WTC11 (cell line): ENCODE measurements around the gene SPOP. TPM values are rescaled to one million over a fixed set of nuclear protein-coding genes. Genes with fewer than 3 reads are reported as not detected.

Experiments used
- ATAC-seq: fragments of 200-7000 bp; cut with Tn5 transposase; 2 replicates; pipeline ENCODE4 v1.10.0; 2021; ENCODE audit warnings: mild to moderate bottlenecking, moderate library complexity
- CTCF ChIA-PET: fragments of 300-600 bp; sonication (Branson Sonifier 250); formaldehyde crosslinking; loops from one replicate; lab custom pipeline; 2021; ENCODE audit warnings: antibody characterized with exemption; lab: Charles Lee
- POLR2A ChIA-PET: fragments of 350-600 bp; sonication (Branson Sonifier 250); formaldehyde crosslinking; loops from one replicate; lab custom pipeline; 2021; ENCODE audit warnings: antibody characterized with exemption; lab: Charles Lee
- DNase-seq: peaks from one replicate; pipeline ENCODE4 v3.0.0; 2021; ENCODE audit warnings: low spot score
- H3K27ac Mint-ChIP-seq: 2 replicates; pipeline ENCODE4 v1.8.0; 2021; ENCODE audit warnings: mixed read lengths
- H3K27me3 Mint-ChIP-seq: 2 replicates; pipeline ENCODE4 v1.8.0; 2021; ENCODE audit warnings: low read depth, mild to moderate bottlenecking, moderate library complexity, mixed read lengths
- H3K36me3 Mint-ChIP-seq: 2 replicates; pipeline ENCODE4 v1.8.0; 2021; ENCODE audit warnings: mixed read lengths
- H3K4me1 Mint-ChIP-seq: 2 replicates; pipeline ENCODE4 v1.8.0; 2022; ENCODE audit warnings: mixed read lengths
- H3K4me3 Mint-ChIP-seq: 2 replicates; pipeline ENCODE4 v1.8.0; 2021; ENCODE audit warnings: mild to moderate bottlenecking, moderate library complexity, mixed read lengths
- H3K9me3 Mint-ChIP-seq: 2 replicates; pipeline ENCODE4 v1.8.0; 2021; ENCODE audit warnings: mixed read lengths
- CREM ChIP-seq: sonication (generic); formaldehyde crosslinking; IDR thresholded peaks from 2 replicates; pipeline ENCODE4 v1.8.1; 2022; ENCODE audit warnings: mild to moderate bottlenecking, missing genetic modification reagents, moderate library complexity
- ELF4 ChIP-seq: sonication (generic); formaldehyde crosslinking; IDR thresholded peaks from 2 replicates; pipeline ENCODE4 v1.8.1; 2022; ENCODE audit warnings: low read depth, mild to moderate bottlenecking, moderate library complexity, missing genetic modification reagents
- ETV6 ChIP-seq: sonication (generic); formaldehyde crosslinking; IDR thresholded peaks from 2 replicates; pipeline ENCODE4 v1.8.1; 2022; ENCODE audit warnings: mild to moderate bottlenecking, missing genetic modification reagents
- FOXK1 ChIP-seq: sonication (generic); formaldehyde crosslinking; IDR thresholded peaks from 2 replicates; pipeline ENCODE4 v1.8.0; 2022; ENCODE audit warnings: mild to moderate bottlenecking, moderate library complexity, missing genetic modification reagents
- FOXP1 ChIP-seq: sonication (generic); formaldehyde crosslinking; IDR thresholded peaks from 2 replicates; pipeline ENCODE4 v1.8.0; 2022; ENCODE audit warnings: missing genetic modification reagents, mild to moderate bottlenecking, moderate library complexity, borderline replicate concordance
- MYBL2 ChIP-seq: sonication (generic); formaldehyde crosslinking; IDR thresholded peaks from 2 replicates; pipeline ENCODE4 v1.8.1; 2023; ENCODE audit warnings: mild to moderate bottlenecking, moderate library complexity, missing genetic modification reagents
- NFE2L1 ChIP-seq: sonication (generic); formaldehyde crosslinking; IDR thresholded peaks from 2 replicates; pipeline ENCODE4 v1.8.1; 2023; ENCODE audit warnings: missing genetic modification reagents
- NFYB ChIP-seq: sonication (generic); formaldehyde crosslinking; conservative IDR thresholded peaks from 2 replicates; pipeline ENCODE4 v1.8.0; 2022; ENCODE audit warnings: low read depth, missing genetic modification reagents
- NR2C2 ChIP-seq: sonication (generic); formaldehyde crosslinking; IDR thresholded peaks from 2 replicates; pipeline ENCODE4 v1.8.0; 2022; ENCODE audit warnings: mild to moderate bottlenecking, missing genetic modification reagents
- RELA ChIP-seq: sonication (generic); formaldehyde crosslinking; IDR thresholded peaks from 2 replicates; pipeline ENCODE4 v1.8.1; 2022; ENCODE audit warnings: missing genetic modification reagents, mild to moderate bottlenecking, borderline replicate concordance
- RORB ChIP-seq: fragments of 250-450 bp; sonication (Bioruptor Pico); IDR thresholded peaks from 2 replicates; pipeline ENCODE4 v1.9.0; 2021; ENCODE audit warnings: mild to moderate bottlenecking
- SP1 ChIP-seq: sonication (generic); formaldehyde crosslinking; conservative IDR thresholded peaks from 2 replicates; pipeline ENCODE4 v1.8.1; 2022; ENCODE audit warnings: missing genetic modification reagents
- TCF7 ChIP-seq: sonication (generic); formaldehyde crosslinking; IDR thresholded peaks from 2 replicates; pipeline ENCODE4 v1.8.0; 2022; ENCODE audit warnings: mild to moderate bottlenecking, low read depth, missing genetic modification reagents, moderate library complexity
- TEAD1 ChIP-seq: sonication (generic); formaldehyde crosslinking; IDR thresholded peaks from 2 replicates; pipeline ENCODE4 v1.8.0; 2022; ENCODE audit warnings: mild to moderate bottlenecking, missing genetic modification reagents
- ZNF423 ChIP-seq: fragments of 250-450 bp; sonication (Bioruptor Pico); IDR thresholded peaks from 2 replicates; pipeline ENCODE4 v2.1.2; 2022; ENCODE audit warnings: mild to moderate bottlenecking, moderate library complexity
- ZNF671 ChIP-seq: fragments of 250-450 bp; sonication (Bioruptor Pico); IDR thresholded peaks from 2 replicates; pipeline ENCODE4 v1.8.0; 2021; ENCODE audit warnings: mild to moderate bottlenecking
- total RNA-seq: library from RNA; stranded (reverse); gene quantifications from 3 replicates; pipeline ENCODE4 v1.2.3, GENCODE V29; 2021
- TF ChIP-seq, protein P1 (sequence below): fragments of 250-450 bp; sonication (Bioruptor Pico); IDR thresholded peaks from 2 replicates; pipeline ENCODE4 v1.8.0; 2021; ENCODE audit warnings: mild to moderate bottlenecking
- TF ChIP-seq, protein P2 (sequence below): sonication (generic); formaldehyde crosslinking; IDR thresholded peaks from 2 replicates; pipeline ENCODE4 v1.8.1; 2023; ENCODE audit warnings: mild to moderate bottlenecking, missing genetic modification reagents, moderate library complexity
- TF ChIP-seq, protein P3 (sequence below): sonication (generic); formaldehyde crosslinking; IDR thresholded peaks from 2 replicates; pipeline ENCODE4 v1.8.1; 2022; ENCODE audit warnings: mild to moderate bottlenecking, missing genetic modification reagents, moderate library complexity, borderline replicate concordance
- TF ChIP-seq, protein P4 (sequence below): sonication (generic); formaldehyde crosslinking; IDR thresholded peaks from 2 replicates; pipeline ENCODE4 v1.8.1; 2022; ENCODE audit warnings: low read depth, missing genetic modification reagents, borderline replicate concordance
- TF ChIP-seq, protein P5 (sequence below): sonication (generic); formaldehyde crosslinking; IDR thresholded peaks from 2 replicates; pipeline ENCODE4 v1.8.1; 2023; ENCODE audit warnings: mild to moderate bottlenecking, missing genetic modification reagents, moderate library complexity
- TF ChIP-seq, protein P6 (sequence below): sonication (generic); formaldehyde crosslinking; IDR thresholded peaks from 2 replicates; pipeline ENCODE4 v1.8.1; 2022; ENCODE audit warnings: missing genetic modification reagents, borderline replicate concordance
- TF ChIP-seq, protein P7 (sequence below): sonication (generic); formaldehyde crosslinking; IDR thresholded peaks from 2 replicates; pipeline ENCODE4 v1.8.1; 2023; ENCODE audit warnings: mild to moderate bottlenecking, moderate library complexity, missing genetic modification reagents
- TF ChIP-seq, protein P8 (sequence below): sonication (generic); formaldehyde crosslinking; IDR thresholded peaks from 2 replicates; pipeline ENCODE4 v1.8.1; 2023; ENCODE audit warnings: mild to moderate bottlenecking, missing genetic modification reagents
- TF ChIP-seq, protein P9 (sequence below): sonication (generic); formaldehyde crosslinking; IDR thresholded peaks from 2 replicates; pipeline ENCODE4 v1.8.0; 2022; ENCODE audit warnings: mild to moderate bottlenecking, missing genetic modification reagents

The SPOP gene
- total RNA-seq, 1 experiment from 2014 or later = 19.2 TPM

DNA sequence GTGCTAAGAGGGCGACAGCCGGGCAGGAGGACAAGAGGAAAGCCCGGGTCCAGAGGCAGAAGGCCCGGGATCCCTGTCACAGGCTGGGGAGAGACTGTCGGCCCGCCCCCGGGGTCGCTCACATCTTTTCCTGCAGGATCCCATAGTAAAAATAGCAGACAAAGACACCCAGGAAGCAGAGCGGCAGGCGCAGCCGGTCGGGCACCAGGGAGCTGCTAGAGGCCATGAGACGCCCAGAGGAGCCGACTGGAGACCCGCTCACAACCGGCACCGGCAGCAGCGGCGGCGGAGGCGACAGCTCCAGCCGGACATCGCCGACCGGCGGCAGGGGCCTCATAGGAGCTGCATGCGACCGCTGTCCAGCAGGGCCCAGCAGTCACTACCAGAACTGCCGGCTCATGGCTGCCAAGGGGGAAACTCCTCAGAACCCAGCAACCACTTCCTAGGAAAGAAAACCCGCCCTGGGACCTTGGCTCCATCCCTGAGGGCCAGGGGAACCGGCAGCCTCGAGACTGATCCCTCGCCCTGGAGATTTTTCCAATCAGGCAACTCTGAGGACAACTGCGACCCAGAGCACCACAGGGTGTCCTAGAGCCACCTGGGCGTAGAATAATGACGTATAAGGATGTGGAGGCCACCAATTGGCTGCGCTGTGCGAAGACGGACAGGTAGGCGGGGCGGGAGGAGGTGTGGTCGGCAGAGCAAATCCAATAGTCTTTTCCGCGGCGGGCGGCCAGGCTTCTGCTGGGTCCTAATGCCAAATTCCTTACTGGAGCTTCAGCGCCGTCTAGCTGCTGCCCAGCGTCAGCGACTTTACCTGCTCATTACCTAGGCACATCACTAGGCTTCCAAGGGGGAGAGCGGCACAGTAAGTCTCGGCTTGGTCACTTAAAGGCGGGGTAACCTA lies 30.0 kb upstream of the SPOP start, which contains the start of gene SLC35B1:
Gene SLC35B1, minus strand, starts transcription at position 357 of the 907 bp plus-strand sequence. Its CDS starts 131 bp downstream, at position 226.
- DNase-seq (peak; percentile 99), ATAC-seq (peak; percentile 93)
- ChIA-PET POLR2A (interaction anchor here (0.9 to 2.5 kb wide), 7 partner anchors 31 to 210 kb away, joined by 3 to 13 read pairs (median 3); partner anchors contain the start of gene FAM117A), CTCF (interaction anchor here (0.6 to 2.9 kb wide), 33 partner anchors 9 to 300 kb away, joined by 3 to 27 read pairs (median 5); partner anchors contain the start of genes FAM117A, KAT7, NXPH3 and SPOP)
- Mint-ChIP-seq H3K27me3 (no peaks in the 10 kb centered on the region; the same call in 1 of the 2 replicates), H3K4me1 (peaks cover 12% of the 10 kb centered on the region), H3K4me3 (peak within 1 kb of the TSS; percentile 93), H3K27ac (peak within 1 kb of the TSS; percentile 98), H3K9me3 (no peaks in the 10 kb centered on the region), H3K36me3 (peaks cover 32% of the 10 kb centered on the region)
- TF ChIP-seq, protein P1, sequence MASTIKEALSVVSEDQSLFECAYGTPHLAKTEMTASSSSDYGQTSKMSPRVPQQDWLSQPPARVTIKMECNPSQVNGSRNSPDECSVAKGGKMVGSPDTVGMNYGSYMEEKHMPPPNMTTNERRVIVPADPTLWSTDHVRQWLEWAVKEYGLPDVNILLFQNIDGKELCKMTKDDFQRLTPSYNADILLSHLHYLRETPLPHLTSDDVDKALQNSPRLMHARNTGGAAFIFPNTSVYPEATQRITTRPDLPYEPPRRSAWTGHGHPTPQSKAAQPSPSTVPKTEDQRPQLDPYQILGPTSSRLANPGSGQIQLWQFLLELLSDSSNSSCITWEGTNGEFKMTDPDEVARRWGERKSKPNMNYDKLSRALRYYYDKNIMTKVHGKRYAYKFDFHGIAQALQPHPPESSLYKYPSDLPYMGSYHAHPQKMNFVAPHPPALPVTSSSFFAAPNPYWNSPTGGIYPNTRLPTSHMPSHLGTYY (CRISPR knock-in tag) = no peak
- TF ChIP-seq ETV6 (CRISPR knock-in tag) (peak; percentile 60; the same call in 1 of the 2 replicates), RELA (CRISPR knock-in tag) (no peak), FOXK1 (peak; percentile 68), NR2C2 (CRISPR knock-in tag) (no peak), ZNF423 (no peak), FOXP1 (CRISPR knock-in tag) (no peak; the same call in 1 of the 2 replicates), TEAD1 (CRISPR knock-in tag) (peak; percentile 87), SP1 (CRISPR knock-in tag) (peak; percentile 94), MYBL2 (CRISPR knock-in tag) (0 out of 2 replicates have a peak, but pooled peaks have one; percentile 61), ELF4 (CRISPR knock-in tag) (no peak), CREM (CRISPR knock-in tag) (peak; percentile 95), TCF7 (no peak), RORB (no peak), NFE2L1 (CRISPR knock-in tag) (peak; percentile 46; the same call in 1 of the 2 replicates), ZNF671 (CRISPR knock-in tag) (no peak), NFYB (CRISPR knock-in tag) (peak; percentile 58)
- TF ChIP-seq, protein P2, sequence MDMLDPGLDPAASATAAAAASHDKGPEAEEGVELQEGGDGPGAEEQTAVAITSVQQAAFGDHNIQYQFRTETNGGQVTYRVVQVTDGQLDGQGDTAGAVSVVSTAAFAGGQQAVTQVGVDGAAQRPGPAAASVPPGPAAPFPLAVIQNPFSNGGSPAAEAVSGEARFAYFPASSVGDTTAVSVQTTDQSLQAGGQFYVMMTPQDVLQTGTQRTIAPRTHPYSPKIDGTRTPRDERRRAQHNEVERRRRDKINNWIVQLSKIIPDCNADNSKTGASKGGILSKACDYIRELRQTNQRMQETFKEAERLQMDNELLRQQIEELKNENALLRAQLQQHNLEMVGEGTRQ (CRISPR knock-in tag) = no peak
- TF ChIP-seq, protein P3, sequence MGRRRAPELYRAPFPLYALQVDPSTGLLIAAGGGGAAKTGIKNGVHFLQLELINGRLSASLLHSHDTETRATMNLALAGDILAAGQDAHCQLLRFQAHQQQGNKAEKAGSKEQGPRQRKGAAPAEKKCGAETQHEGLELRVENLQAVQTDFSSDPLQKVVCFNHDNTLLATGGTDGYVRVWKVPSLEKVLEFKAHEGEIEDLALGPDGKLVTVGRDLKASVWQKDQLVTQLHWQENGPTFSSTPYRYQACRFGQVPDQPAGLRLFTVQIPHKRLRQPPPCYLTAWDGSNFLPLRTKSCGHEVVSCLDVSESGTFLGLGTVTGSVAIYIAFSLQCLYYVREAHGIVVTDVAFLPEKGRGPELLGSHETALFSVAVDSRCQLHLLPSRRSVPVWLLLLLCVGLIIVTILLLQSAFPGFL (CRISPR knock-in tag) = 0 out of 2 replicates have a peak, but pooled peaks have one; percentile 19
- TF ChIP-seq, protein P4, sequence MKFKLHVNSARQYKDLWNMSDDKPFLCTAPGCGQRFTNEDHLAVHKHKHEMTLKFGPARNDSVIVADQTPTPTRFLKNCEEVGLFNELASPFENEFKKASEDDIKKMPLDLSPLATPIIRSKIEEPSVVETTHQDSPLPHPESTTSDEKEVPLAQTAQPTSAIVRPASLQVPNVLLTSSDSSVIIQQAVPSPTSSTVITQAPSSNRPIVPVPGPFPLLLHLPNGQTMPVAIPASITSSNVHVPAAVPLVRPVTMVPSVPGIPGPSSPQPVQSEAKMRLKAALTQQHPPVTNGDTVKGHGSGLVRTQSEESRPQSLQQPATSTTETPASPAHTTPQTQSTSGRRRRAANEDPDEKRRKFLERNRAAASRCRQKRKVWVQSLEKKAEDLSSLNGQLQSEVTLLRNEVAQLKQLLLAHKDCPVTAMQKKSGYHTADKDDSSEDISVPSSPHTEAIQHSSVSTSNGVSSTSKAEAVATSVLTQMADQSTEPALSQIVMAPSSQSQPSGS (CRISPR knock-in tag) = no peak
- TF ChIP-seq, protein P5, sequence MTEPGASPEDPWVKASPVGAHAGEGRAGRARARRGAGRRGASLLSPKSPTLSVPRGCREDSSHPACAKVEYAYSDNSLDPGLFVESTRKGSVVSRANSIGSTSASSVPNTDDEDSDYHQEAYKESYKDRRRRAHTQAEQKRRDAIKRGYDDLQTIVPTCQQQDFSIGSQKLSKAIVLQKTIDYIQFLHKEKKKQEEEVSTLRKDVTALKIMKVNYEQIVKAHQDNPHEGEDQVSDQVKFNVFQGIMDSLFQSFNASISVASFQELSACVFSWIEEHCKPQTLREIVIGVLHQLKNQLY = no peak
- TF ChIP-seq, protein P6, sequence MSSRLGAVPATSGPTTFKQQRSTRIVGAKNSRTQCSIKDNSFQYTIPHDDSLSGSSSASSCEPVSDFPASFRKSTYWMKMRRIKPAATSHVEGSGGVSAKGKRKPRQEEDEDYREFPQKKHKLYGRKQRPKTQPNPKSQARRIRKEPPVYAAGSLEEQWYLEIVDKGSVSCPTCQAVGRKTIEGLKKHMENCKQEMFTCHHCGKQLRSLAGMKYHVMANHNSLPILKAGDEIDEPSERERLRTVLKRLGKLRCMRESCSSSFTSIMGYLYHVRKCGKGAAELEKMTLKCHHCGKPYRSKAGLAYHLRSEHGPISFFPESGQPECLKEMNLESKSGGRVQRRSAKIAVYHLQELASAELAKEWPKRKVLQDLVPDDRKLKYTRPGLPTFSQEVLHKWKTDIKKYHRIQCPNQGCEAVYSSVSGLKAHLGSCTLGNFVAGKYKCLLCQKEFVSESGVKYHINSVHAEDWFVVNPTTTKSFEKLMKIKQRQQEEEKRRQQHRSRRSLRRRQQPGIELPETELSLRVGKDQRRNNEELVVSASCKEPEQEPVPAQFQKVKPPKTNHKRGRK (CRISPR knock-in tag) = no peak
- TF ChIP-seq, protein P7, sequence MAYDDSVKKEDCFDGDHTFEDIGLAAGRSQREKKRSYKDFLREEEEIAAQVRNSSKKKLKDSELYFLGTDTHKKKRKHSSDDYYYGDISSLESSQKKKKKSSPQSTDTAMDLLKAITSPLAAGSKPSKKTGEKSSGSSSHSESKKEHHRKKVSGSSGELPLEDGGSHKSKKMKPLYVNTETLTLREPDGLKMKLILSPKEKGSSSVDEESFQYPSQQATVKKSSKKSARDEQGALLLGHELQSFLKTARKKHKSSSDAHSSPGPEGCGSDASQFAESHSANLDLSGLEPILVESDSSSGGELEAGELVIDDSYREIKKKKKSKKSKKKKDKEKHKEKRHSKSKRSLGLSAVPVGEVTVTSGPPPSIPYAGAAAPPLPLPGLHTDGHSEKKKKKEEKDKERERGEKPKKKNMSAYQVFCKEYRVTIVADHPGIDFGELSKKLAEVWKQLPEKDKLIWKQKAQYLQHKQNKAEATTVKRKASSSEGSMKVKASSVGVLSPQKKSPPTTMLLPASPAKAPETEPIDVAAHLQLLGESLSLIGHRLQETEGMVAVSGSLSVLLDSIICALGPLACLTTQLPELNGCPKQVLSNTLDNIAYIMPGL (CRISPR knock-in tag) = peak; percentile 80
- TF ChIP-seq, protein P8, sequence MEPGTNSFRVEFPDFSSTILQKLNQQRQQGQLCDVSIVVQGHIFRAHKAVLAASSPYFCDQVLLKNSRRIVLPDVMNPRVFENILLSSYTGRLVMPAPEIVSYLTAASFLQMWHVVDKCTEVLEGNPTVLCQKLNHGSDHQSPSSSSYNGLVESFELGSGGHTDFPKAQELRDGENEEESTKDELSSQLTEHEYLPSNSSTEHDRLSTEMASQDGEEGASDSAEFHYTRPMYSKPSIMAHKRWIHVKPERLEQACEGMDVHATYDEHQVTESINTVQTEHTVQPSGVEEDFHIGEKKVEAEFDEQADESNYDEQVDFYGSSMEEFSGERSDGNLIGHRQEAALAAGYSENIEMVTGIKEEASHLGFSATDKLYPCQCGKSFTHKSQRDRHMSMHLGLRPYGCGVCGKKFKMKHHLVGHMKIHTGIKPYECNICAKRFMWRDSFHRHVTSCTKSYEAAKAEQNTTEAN = no peak
- TF ChIP-seq, protein P9, sequence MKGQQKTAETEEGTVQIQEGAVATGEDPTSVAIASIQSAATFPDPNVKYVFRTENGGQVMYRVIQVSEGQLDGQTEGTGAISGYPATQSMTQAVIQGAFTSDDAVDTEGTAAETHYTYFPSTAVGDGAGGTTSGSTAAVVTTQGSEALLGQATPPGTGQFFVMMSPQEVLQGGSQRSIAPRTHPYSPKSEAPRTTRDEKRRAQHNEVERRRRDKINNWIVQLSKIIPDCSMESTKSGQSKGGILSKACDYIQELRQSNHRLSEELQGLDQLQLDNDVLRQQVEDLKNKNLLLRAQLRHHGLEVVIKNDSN (CRISPR knock-in tag) = no peak
